OCI-LY7 (cell line): ENCODE measurements around the gene RAB17. TPM values are rescaled to one million over a fixed set of nuclear protein-coding genes. Genes with fewer than 3 reads are reported as not detected.

Experiments used
- BruUV-seq: library from RNA; stranded (reverse); fragments of 400-500 nt; replicated peaks from 2 replicates; lab custom pipeline; 2021; lab: Mats Ljungman, UMichigan
- CTCF ChIA-PET: fragments of 300-600 bp; sonication (Branson Sonifier 250); formaldehyde crosslinking; loops from one replicate; lab custom pipeline; 2022; ENCODE audit warnings: antibody characterized with exemption; ENCODE audit not compliant: unreplicated experiment; lab: Charles Lee
- POLR2A ChIA-PET: fragments of 300-600 bp; sonication (Branson Sonifier 250); formaldehyde crosslinking; loops from one replicate; lab custom pipeline; 2022; ENCODE audit warnings: antibody characterized with exemption; lab: Charles Lee
- DNase-seq: peaks from one replicate; pipeline ENCODE4 v3.0.0-alpha.2; 2015; ENCODE audit warnings: low spot score
- H2AFZ ChIP-seq: fragments of 200-600 bp; sonication (generic), shearing (Covaris generic); 2 replicates; pipeline ENCODE4 v1.6.1; 2014; ENCODE audit warnings: mild to moderate bottlenecking, antibody characterized with exemption, low read length, moderate library complexity
- H3K27ac ChIP-seq: fragments of 200-600 bp; sonication (generic); 2 replicates; pipeline ENCODE4 v1.5.1; 2014; ENCODE audit warnings: mixed run types, low read depth, mild to moderate bottlenecking, moderate library complexity, low read length, inconsistent platforms; ENCODE audit not compliant: poor library complexity, severe bottlenecking
- H3K36me3 ChIP-seq: fragments of 200-600 bp; sonication (generic); 2 replicates; pipeline ENCODE4 v1.6.1; 2014; ENCODE audit warnings: mild to moderate bottlenecking, antibody characterized with exemption, low read length, moderate library complexity, mixed read lengths; ENCODE audit not compliant: insufficient read depth
- H3K4me1 ChIP-seq: fragments of 200-600 bp; sonication (generic); 2 replicates; pipeline ENCODE4 v1.5.1; 2014; ENCODE audit warnings: mild to moderate bottlenecking, low read length; ENCODE audit not compliant: insufficient read depth, poor library complexity, severe bottlenecking
- H3K4me2 ChIP-seq: fragments of 200-600 bp; sonication (generic); 2 replicates; pipeline ENCODE4 v1.6.1; 2014; ENCODE audit warnings: mild to moderate bottlenecking, low read length
- H3K4me3 ChIP-seq: fragments of 200-600 bp; sonication (generic); 2 replicates; pipeline ENCODE4 v1.5.1; 2014; ENCODE audit warnings: mild to moderate bottlenecking, low read depth, low read length; ENCODE audit not compliant: poor library complexity, severe bottlenecking
- H3K79me2 ChIP-seq: fragments of 200-600 bp; sonication (generic); 2 replicates; pipeline ENCODE4 v1.6.1; 2016; ENCODE audit warnings: low read depth, mild to moderate bottlenecking, low read length, moderate library complexity, mixed read lengths; ENCODE audit not compliant: insufficient read depth
- H3K9me2 ChIP-seq: fragments of 200-600 bp; sonication (generic); 2 replicates; pipeline ENCODE4 v1.6.1; 2016; ENCODE audit warnings: mild to moderate bottlenecking, low read length, mixed read lengths; ENCODE audit not compliant: insufficient read depth
- H3K9me3 ChIP-seq: fragments of 200-600 bp; sonication (generic); 2 replicates; pipeline ENCODE4 v1.6.1; 2014; ENCODE audit warnings: mild to moderate bottlenecking, mixed run types, low read length, mixed read lengths
- H4K20me1 ChIP-seq: fragments of 200-600 bp; sonication (generic); 2 replicates; pipeline ENCODE4 v1.6.1; 2014; ENCODE audit warnings: mild to moderate bottlenecking, antibody characterized with exemption, low read length, moderate library complexity, mixed read lengths; ENCODE audit not compliant: insufficient read depth
- EZH2phosphoT487 ChIP-seq: fragments of 200-600 bp; sonication (generic); IDR thresholded peaks from 2 replicates; pipeline ENCODE4 v1.6.1; 2018; ENCODE audit warnings: low read depth, borderline replicate concordance, mild to moderate bottlenecking, mixed run types, antibody characterized with exemption, low read length, moderate library complexity, mixed read lengths
- intact Hi-C: fragments of 100-400 bp; cut with micrococcal nuclease; formaldehyde crosslinking; loops from one replicate; pipeline ENCODE4 v1.10.0; 2022; ENCODE audit not compliant: unreplicated experiment
- total RNA-seq, 2 experiments: library from RNA; depleted of rRNA in 1 of 2; stranded (reverse); fragments of >200 nt in 1 of 2; shearing (Covaris generic) in 1 of 2; gene quantifications; 2 replicates each; pipeline ENCODE4 v1.2.3, GENCODE V29; 2014 to 2022
- TF ChIP-seq, protein P1 (sequence below): fragments of 200-600 bp; sonication (generic); conservative IDR thresholded peaks from 2 replicates; pipeline ENCODE4 v1.5.1; 2014; ENCODE audit warnings: mild to moderate bottlenecking, antibody characterized with exemption, low read length, moderate library complexity, mixed read lengths

RAB17 gene
- total RNA-seq, 2 experiments from 2014 or later: not detected

DNA sequence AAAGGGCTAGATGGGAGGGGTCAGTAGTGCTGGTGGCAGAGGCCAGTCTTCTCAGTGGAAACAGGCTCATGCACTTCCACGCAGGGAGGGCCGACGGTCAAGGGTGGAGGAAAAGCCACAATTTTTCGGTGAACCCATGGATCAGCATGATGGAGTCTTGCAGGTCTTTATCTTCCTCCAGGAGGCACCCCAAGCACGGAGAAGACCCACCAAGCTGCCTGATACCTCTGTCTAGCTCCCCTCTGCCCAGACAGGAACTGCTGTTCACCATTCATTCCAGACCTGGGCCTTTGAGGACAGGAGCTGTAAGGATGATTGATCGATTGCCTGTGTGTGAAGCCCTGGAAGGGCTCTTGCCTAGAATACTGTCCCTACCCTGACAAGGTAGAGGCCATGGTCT lies 34.0 kb upstream of the RAB17 start:
- peak; percentile 61 for DNase-seq
- no peaks in the 10 kb centered on the region for H3K79me2 ChIP-seq

DNA sequence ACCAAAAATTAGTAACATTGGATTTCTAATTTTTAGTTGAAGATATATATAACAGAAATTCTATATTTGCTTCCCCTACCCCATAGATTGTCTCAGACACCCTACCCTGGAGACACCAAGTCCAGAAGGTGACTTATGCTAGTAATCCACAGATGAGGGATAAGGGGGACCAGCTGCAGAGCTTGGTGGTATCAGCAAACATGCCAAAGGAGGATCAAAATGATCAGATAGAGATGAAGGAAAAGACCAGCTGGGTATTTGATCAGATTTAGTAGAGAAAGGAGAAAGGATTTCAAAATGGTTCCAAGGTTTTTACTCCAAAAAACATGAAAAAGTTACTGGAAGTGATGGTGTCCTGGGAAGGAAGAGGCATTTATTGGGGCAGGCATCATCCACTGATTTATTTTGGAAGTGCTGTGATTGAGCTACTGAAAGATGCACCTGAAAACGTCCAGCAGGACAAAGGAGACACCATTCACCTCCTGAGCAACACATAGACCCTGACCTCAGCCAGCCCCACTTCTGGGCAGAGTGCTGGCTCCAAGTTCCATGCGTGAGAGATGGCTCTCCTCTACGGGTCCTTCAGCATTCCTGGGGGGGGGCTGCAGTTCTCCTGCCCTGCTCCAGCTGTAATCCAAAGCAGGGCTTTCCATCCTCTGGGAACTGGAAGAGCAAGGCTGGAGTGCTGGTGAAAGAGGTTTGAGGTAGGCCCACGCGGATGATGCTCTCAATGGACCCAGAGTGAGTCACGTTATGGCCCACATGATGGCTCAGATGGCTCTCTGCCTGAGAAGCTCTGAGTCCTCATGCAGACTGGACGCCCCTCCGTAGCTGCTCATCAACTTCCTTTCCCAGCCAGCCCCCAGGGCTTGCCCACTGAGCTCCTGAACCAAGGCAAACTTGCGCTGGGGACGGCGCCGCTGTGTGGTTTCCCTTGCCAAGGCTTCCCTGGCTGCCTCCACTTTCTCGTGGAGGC lies 33.2 kb upstream of the RAB17 start:
- no peaks in the 10 kb centered on the region for H4K20me1 ChIP-seq
- BruUV-seq: no TSS peak
- no peak overlapping the region for H3K27ac ChIP-seq
- H2AFZ ChIP-seq: no peak overlapping the region
- no peak overlapping the region for H3K4me2 ChIP-seq
- no peak for TF ChIP-seq EZH2phosphoT487
- TF ChIP-seq, protein P1, sequence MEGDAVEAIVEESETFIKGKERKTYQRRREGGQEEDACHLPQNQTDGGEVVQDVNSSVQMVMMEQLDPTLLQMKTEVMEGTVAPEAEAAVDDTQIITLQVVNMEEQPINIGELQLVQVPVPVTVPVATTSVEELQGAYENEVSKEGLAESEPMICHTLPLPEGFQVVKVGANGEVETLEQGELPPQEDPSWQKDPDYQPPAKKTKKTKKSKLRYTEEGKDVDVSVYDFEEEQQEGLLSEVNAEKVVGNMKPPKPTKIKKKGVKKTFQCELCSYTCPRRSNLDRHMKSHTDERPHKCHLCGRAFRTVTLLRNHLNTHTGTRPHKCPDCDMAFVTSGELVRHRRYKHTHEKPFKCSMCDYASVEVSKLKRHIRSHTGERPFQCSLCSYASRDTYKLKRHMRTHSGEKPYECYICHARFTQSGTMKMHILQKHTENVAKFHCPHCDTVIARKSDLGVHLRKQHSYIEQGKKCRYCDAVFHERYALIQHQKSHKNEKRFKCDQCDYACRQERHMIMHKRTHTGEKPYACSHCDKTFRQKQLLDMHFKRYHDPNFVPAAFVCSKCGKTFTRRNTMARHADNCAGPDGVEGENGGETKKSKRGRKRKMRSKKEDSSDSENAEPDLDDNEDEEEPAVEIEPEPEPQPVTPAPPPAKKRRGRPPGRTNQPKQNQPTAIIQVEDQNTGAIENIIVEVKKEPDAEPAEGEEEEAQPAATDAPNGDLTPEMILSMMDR: no peak
- CTCF ChIA-PET: no interaction called here
- H3K36me3 ChIP-seq: no peaks in the 10 kb centered on the region
- no peaks in the 10 kb centered on the region for H3K9me2 ChIP-seq
- POLR2A ChIA-PET: interaction anchor here (0.8 kb wide), 1 partner anchor 159 kb away, joined by 3 read pairs; no protein-coding TSS in a partner anchor
- intact Hi-C loops: loop anchor here (2.0 to 10.0 kb wide), 2 partner anchors 121 to 151 kb away; no protein-coding TSS in a partner anchor
- no peak for DNase-seq
- H3K79me2 ChIP-seq: no peaks in the 10 kb centered on the region
- H3K4me1 ChIP-seq: peaks cover 12% of the 10 kb centered on the region
- H3K9me3 ChIP-seq: no peaks in the 10 kb centered on the region
- H3K4me3 ChIP-seq: no peak overlapping the region

More for the DNA sequence above, 34.0 kb upstream of the RAB17 start:
- intact Hi-C loops: loop anchor here (2.0 to 10.0 kb wide), 2 partner anchors 120 to 150 kb away; no protein-coding TSS in a partner anchor
- CTCF ChIA-PET: interaction anchor here (0.6 kb wide), 1 partner anchor 76 kb away, joined by 3 read pairs; no protein-coding TSS in a partner anchor
- Histone ChIP-seq H2AFZ (no peak overlapping the region), H4K20me1 (no peaks in the 10 kb centered on the region), H3K4me3 (no peak overlapping the region), H3K27ac (no peak overlapping the region), H3K4me2 (no peak overlapping the region), H3K4me1 (peaks cover 12% of the 10 kb centered on the region), H3K9me2 (no peaks in the 10 kb centered on the region), H3K36me3 (no peaks in the 10 kb centered on the region), H3K9me3 (no peaks in the 10 kb centered on the region)
- no peak for TF ChIP-seq EZH2phosphoT487
- TF ChIP-seq, protein P1: peak; percentile 75
- POLR2A ChIA-PET: no interaction called here
- BruUV-seq: no TSS peak

DNA sequence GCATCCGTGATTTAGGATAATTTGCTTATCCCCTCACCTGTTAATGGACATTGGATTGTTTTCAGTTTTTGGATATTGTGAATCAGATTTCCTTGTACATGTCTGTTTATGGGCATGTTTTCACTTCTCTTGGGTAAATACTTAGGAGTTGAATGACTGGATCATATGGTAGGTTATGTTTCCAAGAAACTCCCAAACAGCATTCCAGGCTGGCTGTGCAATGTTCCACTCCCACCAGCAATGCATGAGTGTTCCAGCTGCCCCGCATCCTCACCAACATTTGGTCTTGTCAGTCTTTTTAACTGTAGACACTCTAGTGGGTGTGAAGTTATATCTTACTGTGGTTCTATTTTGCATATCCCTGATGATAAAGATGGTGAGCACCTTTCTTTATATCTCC lies 27.9 kb upstream of the RAB17 start:
- no peaks in the 10 kb centered on the region for H3K36me3 ChIP-seq
- no peaks in the 10 kb centered on the region for H3K9me3 ChIP-seq
- no peak for DNase-seq
- intact Hi-C loops: no loop called here
- H3K4me2 ChIP-seq: no peak overlapping the region
- no peak overlapping the region for H3K4me3 ChIP-seq
- TF ChIP-seq, protein P1: no peak
- no peak for TF ChIP-seq EZH2phosphoT487
- no peaks in the 10 kb centered on the region for H4K20me1 ChIP-seq
- POLR2A ChIA-PET: no interaction called here
- H3K27ac ChIP-seq: no peak overlapping the region
- CTCF ChIA-PET: no interaction called here
- H3K9me2 ChIP-seq: no peaks in the 10 kb centered on the region
- H2AFZ ChIP-seq: no peak overlapping the region
- BruUV-seq: no TSS peak
- H3K4me1 ChIP-seq: peaks cover 9% of the 10 kb centered on the region
- no peaks in the 10 kb centered on the region for H3K79me2 ChIP-seq
